HCT116 (cell line): ENCODE data around the gene ZNF485. TPM values are rescaled to one million over a fixed set of nuclear protein-coding genes. Genes with fewer than 3 reads are reported as not detected.

ENCODE experiments used
- ATAC-seq: fragments of 200-7000 bp; cut with Tn5 transposase; 2 replicates; pipeline ENCODE4 v1.9.1; 2020; ENCODE audit warnings: mild to moderate bottlenecking, moderate library complexity
- BruUV-seq: library from RNA; stranded (reverse); fragments of 400-500 nt; replicated peaks from 2 replicates; lab custom pipeline; 2021; lab: Mats Ljungman, UMichigan
- CTCF ChIA-PET: fragments of 300-600 bp; sonication (Branson Sonifier 250); formaldehyde crosslinking; loops from one replicate; lab custom pipeline; 2021; ENCODE audit warnings: antibody characterized with exemption; lab: Charles Lee
- POLR2A ChIA-PET: fragments of 300-600, 350-600 bp; sonication (Branson Sonifier 250); formaldehyde crosslinking; loops from one replicate; lab custom pipeline; 2021; ENCODE audit warnings: antibody characterized with exemption; lab: Charles Lee
- RAD21 ChIA-PET, 2 experiments: fragments of 300-600 bp; sonication (Branson Sonifier 250); formaldehyde crosslinking; loops; one replicate each; lab custom pipeline; 2023; ENCODE audit warnings: low total read pairs in 2 of 2; ENCODE audit not compliant: uncharacterized antibody in 2 of 2, unreplicated experiment in 2 of 2, low non-redundant PET in 1 of 2; lab: Charles Lee
- DNase-seq: peaks from one replicate; pipeline ENCODE4 v3.0.0-alpha.2; 2010; ENCODE audit warnings: low read depth, low spot score
- H2AFZ ChIP-seq: fragments of 200-600 bp; shearing (Covaris generic), sonication (generic); 2 replicates; pipeline ENCODE4 v1.6.1; 2017; ENCODE audit warnings: low read depth, mixed run types, mixed read lengths, antibody characterized with exemption, low read length; ENCODE audit not compliant: poor library complexity, severe bottlenecking
- H3K27ac ChIP-seq: 2 replicates; pipeline ENCODE4 v1.5.1; 2012; ENCODE audit warnings: low read depth, low read length
- H3K27me3 ChIP-seq: fragments of 200-600 bp; sonication (generic); 2 replicates; pipeline ENCODE4 v1.6.1; 2016; ENCODE audit warnings: mixed run types, low read length, mixed read lengths; ENCODE audit not compliant: insufficient read depth
- H3K36me3 ChIP-seq, 2 experiments: fragments of 200-500 bp in 1 of 2; fragments of 200-600 bp in 1 of 2; sonication (Bioruptor generic) in 1 of 2; sonication (generic) in 1 of 2; 2 replicates each; pipeline versions ENCODE4 v1.5.1 to v1.6.1; 2014 to 2016; ENCODE audit warnings: low read length in 2 of 2, inconsistent platforms in 1 of 2, mixed read lengths in 1 of 2, mixed run types in 1 of 2; ENCODE audit not compliant: insufficient read depth in 2 of 2, control insufficient read depth in 1 of 2
- H3K4me1 ChIP-seq, 2 experiments: fragments of 200-600 bp in 1 of 2; sonication (generic) in 1 of 2; 2 replicates each; pipeline versions ENCODE4 v1.5.1 to v1.6.1; 2012 to 2017; ENCODE audit warnings: low read length in 2 of 2, inconsistent platforms in 1 of 2, mild to moderate bottlenecking in 1 of 2, mixed read lengths in 1 of 2, mixed run types in 1 of 2, moderate library complexity in 1 of 2; ENCODE audit not compliant: insufficient read depth in 2 of 2, control insufficient read depth in 1 of 2
- H3K4me2 ChIP-seq: fragments of 200-600 bp; sonication (generic); 2 replicates; pipeline ENCODE4 v1.6.1; 2017; ENCODE audit warnings: mixed run types, low read length, mixed read lengths
- H3K4me3 ChIP-seq, 2 experiments: fragments of 200-600 bp in 1 of 2; sonication (generic) in 1 of 2; replicated peaks in 1 of 2; 2 replicates each; pipeline ENCODE4 v1.5.1; 2011 to 2016; ENCODE audit warnings: low read length in 2 of 2, control low read depth in 1 of 2, low read depth in 1 of 2, mild to moderate bottlenecking in 1 of 2, mixed read lengths in 1 of 2, mixed run types in 1 of 2
- H3K79me2 ChIP-seq: fragments of 200-600 bp; sonication (generic); 2 replicates; pipeline ENCODE4 v1.6.1; 2017; ENCODE audit warnings: mild to moderate bottlenecking, mixed run types, low read length, moderate library complexity, mixed read lengths; ENCODE audit not compliant: insufficient read depth
- H3K9ac ChIP-seq: fragments of 200-600 bp; sonication (generic); 2 replicates; pipeline ENCODE4 v1.6.1; 2016; ENCODE audit warnings: low read length, mixed read lengths
- H3K9me2 ChIP-seq: fragments of 200-600 bp; sonication (generic), shearing (Covaris generic); 2 replicates; pipeline ENCODE4 v1.6.1; 2017; ENCODE audit warnings: mixed run types, mild to moderate bottlenecking, moderate library complexity; ENCODE audit not compliant: insufficient read depth
- H3K9me3 ChIP-seq, 2 experiments: fragments of 200-500 bp in 1 of 2; fragments of 200-600 bp in 1 of 2; sonication (Bioruptor generic) in 1 of 2; sonication (generic) in 1 of 2; 2 replicates each; pipeline ENCODE4 v1.6.1; 2014 to 2017; ENCODE audit warnings: low read length in 2 of 2, mixed read lengths in 2 of 2, inconsistent platforms in 1 of 2, low read depth in 1 of 2, mild to moderate bottlenecking in 1 of 2, mixed run types in 1 of 2, moderate library complexity in 1 of 2; ENCODE audit not compliant: control insufficient read depth in 1 of 2, insufficient read depth in 1 of 2
- H4K20me1 ChIP-seq: fragments of 200-600 bp; sonication (generic), shearing (Covaris generic); 2 replicates; pipeline ENCODE4 v1.6.1; 2017; ENCODE audit warnings: mixed run types, mild to moderate bottlenecking, moderate library complexity; ENCODE audit not compliant: insufficient read depth
- ELF1 ChIP-seq: IDR thresholded peaks from 2 replicates; pipeline ENCODE4 v1.6.1; 2012; ENCODE audit warnings: low read depth, borderline replicate concordance
- EZH2phosphoT487 ChIP-seq: fragments of 200-600 bp; IDR thresholded peaks from 2 replicates; pipeline ENCODE4 v1.6.1; 2018; ENCODE audit warnings: antibody characterized with exemption, borderline replicate concordance
- FOSL1 ChIP-seq: IDR thresholded peaks from 2 replicates; pipeline ENCODE4 v1.6.1; 2012; ENCODE audit warnings: low read depth
- POLR2A ChIP-seq: IDR thresholded peaks from 2 replicates; pipeline ENCODE4 v1.7.0; 2011; ENCODE audit warnings: borderline replicate concordance; ENCODE audit not compliant: insufficient read depth, insufficient read length; ENCODE audit errors: extremely low read depth
- REST ChIP-seq: IDR thresholded peaks from 2 replicates; pipeline ENCODE4 v1.6.1; 2012; ENCODE audit warnings: low read depth
- ZFX ChIP-seq: fragments of 450-650 bp; IDR thresholded peaks from 2 replicates; pipeline ENCODE4 v1.6.1; 2017
- ZNF274 ChIP-seq: fragments of 200-500 bp; sonication (Bioruptor generic); IDR thresholded peaks from 2 replicates; pipeline ENCODE4 v1.6.1; 2014; ENCODE audit warnings: mild to moderate bottlenecking, low read depth, low read length, inconsistent platforms
- intact Hi-C: fragments of 100-400 bp; cut with micrococcal nuclease; formaldehyde crosslinking; loops from 2 replicates; pipeline ENCODE4 v1.10.0; 2022
- total RNA-seq: library from RNA; stranded (reverse); gene quantifications from one replicate; pipeline ENCODE4 v1.2.1, GENCODE V29; 2021; ENCODE audit not compliant: unreplicated experiment
- TF ChIP-seq, protein P1 (sequence below): IDR thresholded peaks from 2 replicates; pipeline ENCODE4 v1.6.1; 2012

Gene ZNF485
- total RNA-seq, 1 experiment from 2014 or later, result 5.8 TPM

DNA sequence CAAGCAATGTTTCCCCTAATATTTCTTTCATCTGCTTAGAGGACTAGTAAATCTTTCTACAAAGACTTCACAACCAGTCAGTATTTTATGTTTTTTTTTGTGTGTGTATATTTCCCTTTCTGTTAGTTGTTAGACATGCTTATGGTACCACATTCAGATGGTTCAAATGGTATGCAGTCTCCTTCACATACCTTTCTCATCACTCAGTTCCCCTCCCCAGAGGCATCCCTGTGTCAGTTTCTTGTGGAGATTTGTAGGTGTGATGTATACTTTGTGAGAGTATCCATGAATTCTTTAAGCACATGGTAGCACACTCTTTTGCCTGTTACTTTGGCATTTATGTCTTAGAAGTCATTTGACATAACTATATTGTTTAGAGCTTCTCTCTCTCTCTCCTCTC, 4.4 kb downstream of the ZNF485 start:
- no peak for DNase-seq
- Histone ChIP-seq H3K27me3 (no peaks in the 10 kb centered on the region), H3K36me3 (peaks cover 3 to 6% of the 10 kb centered on the region in 2 experiments; a peak in 2 of 4 replicates), H3K4me1 (peaks cover 2 to 11% of the 10 kb centered on the region in 2 experiments; a peak in 2 of 4 replicates), H3K27ac (no peak overlapping the region), H3K4me3 (no peak overlapping the region), H3K4me2 (no peak overlapping the region), H3K9ac (no peak overlapping the region), H3K79me2 (no peaks in the 10 kb centered on the region; the same call in 1 of the 2 replicates), H2AFZ (no peak overlapping the region), H3K9me3 (peaks cover 0 to 23% of the 10 kb centered on the region in 2 experiments; a peak in 2 of 4 replicates), H4K20me1 (no peaks in the 10 kb centered on the region), H3K9me2 (no peaks in the 10 kb centered on the region)
- no TSS peak for BruUV-seq
- ChIA-PET RAD21 (no interaction called here), CTCF (no interaction called here), POLR2A (no interaction called here)
- no peak for TF ChIP-seq POLR2A
- TF ChIP-seq FOSL1, result no peak
- TF ChIP-seq ELF1, result no peak
- no peak for TF ChIP-seq ZFX
- TF ChIP-seq, protein P1, sequence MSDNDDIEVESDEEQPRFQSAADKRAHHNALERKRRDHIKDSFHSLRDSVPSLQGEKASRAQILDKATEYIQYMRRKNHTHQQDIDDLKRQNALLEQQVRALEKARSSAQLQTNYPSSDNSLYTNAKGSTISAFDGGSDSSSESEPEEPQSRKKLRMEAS, result no peak
- no peak for TF ChIP-seq EZH2phosphoT487
- intact Hi-C loops, result no loop called here
- ATAC-seq, result no peak

GRCh38 chr10:43616697-43617370, 10.6 kb downstream of the ZNF485 start:
- Histone ChIP-seq H4K20me1 (no peaks in the 10 kb centered on the region), H3K27ac (no peak overlapping the region), H3K4me2 (no peak overlapping the region), H3K79me2 (no peaks in the 10 kb centered on the region; the same call in 1 of the 2 replicates), H3K9me3 (peaks cover 7 to 44% of the 10 kb centered on the region in 2 experiments; a peak in 3 of 4 replicates), H2AFZ (no peak overlapping the region), H3K9me2 (no peaks in the 10 kb centered on the region), H3K27me3 (no peaks in the 10 kb centered on the region), H3K4me3 (no peak overlapping the region), H3K4me1 (no peaks in the 10 kb centered on the region), H3K36me3 (peaks cover 4 to 18% of the 10 kb centered on the region in 2 experiments), H3K9ac (no peak overlapping the region)
- ChIA-PET RAD21 (no interaction called here), CTCF (no interaction called here), POLR2A (no interaction called here)
- intact Hi-C loops, result no loop called here
- DNase-seq, result no peak
- BruUV-seq, result no TSS peak
- no peak for ATAC-seq
- TF ChIP-seq ZNF274 (peak; percentile 80), REST (no peak)
